A204.1 (cell line): ENCODE results near the gene EXOC6.
"Not testable (repeated sequence)": the region's sequence is repeated elsewhere in the genome, so short reads cannot be mapped to it uniquely, and the experiment has no call there.

ENCODE experiments used
- FAIRE-seq: peaks from 2 replicates; lab custom pipeline; 2012; peaks lifted over from hg19 to GRCh38; lab: Jason Lieb, UNC

Gene EXOC6

DNA sequence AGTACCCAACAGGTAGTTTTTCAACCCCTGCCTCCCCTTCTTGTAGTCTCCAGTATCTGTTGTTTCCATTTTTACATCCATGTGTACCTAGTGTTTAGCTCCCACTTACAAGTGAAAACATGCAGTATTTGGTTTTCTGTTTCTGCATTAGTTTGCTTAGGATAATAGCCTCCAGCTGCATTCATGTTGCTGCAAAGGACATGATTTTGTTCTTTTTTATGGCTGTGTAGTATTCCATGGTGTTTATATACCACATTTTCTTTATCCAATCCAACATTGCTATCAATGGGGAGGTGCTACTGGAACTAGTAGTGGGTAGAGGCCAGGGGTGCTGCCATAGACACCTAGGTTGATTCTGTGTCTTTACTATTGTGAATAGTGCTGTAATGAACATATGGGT, 104.3 kb downstream of the EXOC6 start:
- not testable (repeated sequence) for FAIRE-seq

DNA sequence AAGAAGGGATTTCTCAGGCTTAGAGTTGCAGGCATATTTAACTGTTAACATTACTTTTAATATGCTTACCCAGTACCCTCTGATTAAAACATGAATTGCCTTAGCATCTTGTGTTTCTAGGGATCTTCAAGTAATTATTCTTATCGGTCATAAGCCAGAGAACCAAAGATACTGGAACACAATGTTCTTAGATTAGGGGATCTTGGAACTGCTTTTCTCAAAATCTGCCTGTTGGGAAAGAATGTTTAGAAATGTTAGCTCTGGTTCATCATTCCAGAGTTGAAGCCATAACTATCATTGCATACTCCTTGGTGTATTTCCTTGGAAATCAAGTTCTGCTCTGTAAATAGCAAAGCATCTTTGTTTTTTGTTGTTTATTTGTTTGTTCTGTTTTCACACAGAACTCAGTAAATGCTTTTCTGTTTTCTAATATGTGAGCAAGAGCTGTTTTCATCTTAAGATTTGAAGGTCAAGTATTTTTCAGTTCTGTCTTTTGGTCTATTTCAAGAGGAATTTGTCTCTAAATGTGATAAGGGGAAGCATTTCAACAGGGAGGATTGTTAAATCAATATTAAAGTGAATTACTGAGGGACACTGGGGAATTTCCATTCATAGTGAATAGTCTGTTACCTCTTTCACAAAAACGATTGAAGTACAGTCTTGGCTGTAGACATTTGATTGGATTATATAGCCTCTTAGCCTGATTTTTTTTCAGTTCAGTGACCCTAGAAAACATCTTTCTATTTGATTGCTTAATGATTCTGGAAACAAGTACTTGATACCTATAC, 109.1 kb downstream of the EXOC6 start:
- FAIRE-seq: no peak

DNA sequence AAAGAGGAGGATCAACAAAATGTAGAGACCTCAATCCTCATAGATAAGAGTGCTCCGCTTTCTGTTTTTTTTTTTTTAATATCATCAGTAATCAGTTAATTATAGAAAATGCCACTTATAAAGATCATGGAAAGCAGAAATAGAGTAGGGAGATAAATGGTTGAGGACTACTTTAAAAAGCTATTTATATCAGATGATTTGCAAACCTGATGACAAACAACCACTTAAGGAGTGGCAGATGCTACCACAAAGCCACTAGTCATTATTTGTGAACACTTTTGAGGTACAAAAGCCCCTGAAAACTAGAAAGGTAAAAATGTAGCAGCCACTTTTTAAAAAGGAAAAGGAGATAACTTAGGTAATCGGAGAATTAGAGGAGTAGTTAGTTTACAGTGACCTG, 113.3 kb downstream of the EXOC6 start:
- no peak for FAIRE-seq

DNA sequence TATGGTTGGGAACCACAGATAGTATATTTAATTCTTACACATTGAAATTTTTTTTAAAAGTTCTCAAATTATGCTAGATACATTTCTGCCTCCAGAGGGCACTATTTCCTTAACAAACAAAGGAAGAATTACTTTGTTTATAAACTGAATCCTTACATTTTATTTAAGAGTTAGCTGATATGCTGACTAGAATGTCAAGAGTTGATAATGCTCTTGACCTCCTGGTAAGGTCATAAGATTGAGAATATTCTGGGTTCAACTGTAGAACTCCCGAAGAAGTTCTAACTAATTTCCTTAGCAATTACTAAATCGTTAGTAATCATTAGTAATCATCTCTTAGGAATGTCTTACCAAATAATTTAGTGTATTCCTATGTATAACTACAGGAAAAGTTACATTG, 117.0 kb downstream of the EXOC6 start:
- peak; percentile 98 for FAIRE-seq

DNA sequence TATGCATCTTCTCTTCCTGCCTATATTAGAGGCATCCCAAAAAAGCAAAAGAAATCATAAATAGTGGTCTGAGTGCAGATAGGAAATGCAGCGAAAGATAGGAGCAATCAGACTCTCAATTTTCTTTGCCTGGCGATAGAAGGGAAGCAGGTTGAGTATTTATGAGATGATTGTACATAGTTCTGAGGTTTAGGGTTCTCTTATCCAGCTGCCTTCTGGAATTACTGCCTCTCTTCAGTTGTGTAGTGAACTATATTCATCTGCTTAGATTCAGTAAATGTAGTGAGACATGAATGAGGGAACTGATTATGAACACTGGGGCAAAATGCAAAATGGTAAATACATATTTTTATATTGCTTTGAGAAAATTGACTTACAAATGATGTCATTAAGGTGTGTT, 119.3 kb downstream of the EXOC6 start:
- no peak for FAIRE-seq

DNA sequence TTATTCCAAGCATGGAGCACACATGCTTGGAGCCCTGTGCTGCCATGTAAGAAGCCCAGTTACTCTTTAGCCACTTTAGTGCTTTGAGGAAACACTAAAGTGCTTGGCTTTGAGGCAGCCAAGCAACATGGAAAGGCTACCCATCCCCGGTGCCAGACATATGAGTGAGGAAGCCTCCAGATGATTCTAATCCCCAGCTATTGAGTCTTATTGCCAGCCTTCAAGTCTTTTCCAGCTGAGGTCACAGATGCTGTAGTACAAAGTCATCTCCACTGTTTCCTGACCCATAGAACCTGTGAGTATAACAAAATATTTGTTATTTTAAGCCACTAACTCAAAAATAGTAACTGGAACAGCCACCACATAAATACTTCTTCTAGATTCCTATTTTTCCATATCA, 120.8 kb downstream of the EXOC6 start:
- FAIRE-seq: no peak

DNA sequence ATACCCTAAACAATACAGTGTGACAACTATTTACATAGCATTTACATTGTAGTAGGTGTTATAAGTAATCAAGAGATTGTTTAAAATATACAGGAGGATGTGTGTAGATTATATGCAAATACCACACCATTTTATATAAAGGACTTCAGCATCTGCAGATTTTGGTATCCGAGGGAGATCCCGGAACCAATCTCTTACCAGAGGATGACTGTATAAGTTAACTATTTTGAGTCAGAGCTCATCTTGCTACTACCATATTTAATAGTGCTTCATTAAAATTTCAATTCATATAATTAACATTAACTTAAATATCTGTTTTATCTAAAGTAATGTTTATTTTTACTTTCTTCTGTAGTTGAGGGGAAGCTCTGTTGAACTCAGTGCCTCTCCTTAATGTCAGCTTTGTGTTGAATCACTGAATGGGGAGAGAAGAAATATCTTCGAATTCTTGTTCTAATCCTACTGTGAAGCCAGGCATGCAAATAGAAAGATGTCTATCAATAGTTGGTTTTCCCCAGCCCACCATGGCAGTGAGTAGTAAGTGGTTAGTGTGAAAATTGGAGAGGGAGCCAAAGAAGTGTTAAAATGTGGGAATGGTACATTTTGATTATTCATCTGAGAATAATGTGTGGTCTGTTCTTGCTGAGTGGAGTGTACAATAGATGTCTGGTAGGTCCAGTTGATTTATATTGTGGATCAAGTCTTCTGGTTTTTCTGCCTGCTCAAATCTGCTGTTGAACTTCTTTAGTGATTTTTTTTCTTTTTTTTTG, 122.2 kb downstream of the EXOC6 start:
- FAIRE-seq: no peak

DNA sequence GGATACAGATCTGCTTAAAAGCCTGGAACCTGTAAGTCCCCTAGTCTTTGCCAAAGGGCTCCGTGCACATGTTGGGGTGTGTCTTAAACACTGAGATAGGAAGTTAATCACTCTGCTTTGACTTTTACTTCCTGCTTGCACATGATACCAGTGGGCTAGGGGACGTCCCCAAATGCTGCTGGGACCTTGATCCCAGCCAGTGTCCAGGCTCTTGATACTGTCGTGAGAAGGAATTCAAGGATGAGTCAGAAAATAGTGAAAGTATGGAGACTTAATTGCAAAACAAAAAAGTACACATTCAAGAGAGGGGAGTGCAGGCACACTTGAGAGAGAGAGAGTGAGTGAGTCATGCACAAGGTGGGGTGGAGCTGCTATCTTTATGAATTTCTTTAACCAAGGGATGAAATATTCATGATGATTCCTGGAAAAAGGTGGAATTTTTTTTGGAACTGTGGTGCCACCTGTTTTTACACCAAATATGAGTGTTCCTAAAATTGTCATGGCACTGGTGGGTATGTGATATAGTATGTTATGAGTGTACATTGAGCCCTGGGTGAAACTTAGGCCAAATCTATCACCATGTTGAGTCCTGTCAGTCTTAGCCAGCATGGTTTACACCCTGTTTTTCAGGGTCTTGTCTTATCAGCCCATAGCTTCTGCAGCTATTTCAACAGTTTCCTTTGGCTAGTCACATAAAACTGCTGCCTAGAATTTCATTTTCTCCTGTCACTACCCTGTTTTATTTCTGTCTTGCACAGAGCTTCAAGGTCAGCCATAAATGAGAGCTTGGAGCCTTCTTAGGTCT, 123.9 kb downstream of the EXOC6 start:
- FAIRE-seq: no peak

DNA sequence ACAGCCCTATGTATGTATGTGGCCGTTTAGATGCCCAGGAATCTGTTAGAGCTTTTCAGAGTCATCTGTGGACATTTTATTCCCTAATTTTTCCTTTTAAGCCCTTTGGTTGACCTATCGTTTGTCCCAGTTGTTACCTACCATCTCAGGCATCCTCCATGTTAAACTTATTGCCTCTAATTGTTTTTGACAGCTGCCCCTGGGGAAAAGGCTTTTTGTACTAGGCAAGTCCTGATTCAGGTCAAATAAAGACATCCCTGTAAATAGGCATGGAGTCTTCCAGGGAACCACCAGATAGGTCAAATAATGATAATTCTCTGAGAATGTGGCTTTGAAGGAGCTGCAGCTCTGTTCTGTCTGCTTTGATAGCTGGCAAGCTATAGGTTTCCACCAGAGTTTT, 124.6 kb downstream of the EXOC6 start:
- no peak for FAIRE-seq

DNA sequence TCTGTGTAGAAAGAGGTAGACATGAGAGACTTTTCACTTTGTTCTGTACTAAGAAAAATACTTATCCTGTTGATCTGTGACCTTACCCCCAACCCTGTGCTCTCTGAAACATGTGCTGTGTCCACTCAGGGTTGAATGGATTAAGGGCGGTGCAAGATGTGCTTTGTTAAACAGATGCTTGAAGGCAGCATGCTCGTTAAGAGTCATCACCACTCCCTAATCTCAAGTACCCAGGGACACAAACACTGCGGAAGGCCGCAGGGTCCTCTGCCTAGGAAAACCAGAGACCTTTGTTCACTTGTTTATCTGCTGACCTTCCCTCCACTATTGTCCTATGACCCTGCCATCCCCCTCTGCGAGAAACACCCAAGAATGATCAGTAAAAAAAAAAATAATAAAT, 128.0 kb downstream of the EXOC6 start:
- FAIRE-seq: not testable (repeated sequence)

DNA sequence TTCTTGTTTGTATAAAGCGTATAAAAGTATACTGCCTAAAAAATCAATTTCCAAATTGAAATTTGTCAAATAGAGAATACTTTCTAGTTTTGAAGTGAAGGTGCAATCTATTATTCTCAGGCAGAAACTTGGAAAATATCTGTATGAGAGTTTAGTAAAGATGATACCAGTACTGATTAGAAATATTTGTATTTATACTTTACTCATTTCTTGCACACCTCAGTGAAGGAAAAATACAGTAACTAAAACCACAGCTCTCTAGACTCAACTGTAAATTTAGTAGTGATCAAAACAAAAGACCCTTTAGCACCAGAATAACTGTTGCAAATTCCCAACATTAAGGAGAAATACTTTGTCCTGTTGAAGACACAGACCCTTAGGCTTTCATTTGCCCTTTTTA, 140.9 kb downstream of the EXOC6 start:
- no peak for FAIRE-seq

DNA sequence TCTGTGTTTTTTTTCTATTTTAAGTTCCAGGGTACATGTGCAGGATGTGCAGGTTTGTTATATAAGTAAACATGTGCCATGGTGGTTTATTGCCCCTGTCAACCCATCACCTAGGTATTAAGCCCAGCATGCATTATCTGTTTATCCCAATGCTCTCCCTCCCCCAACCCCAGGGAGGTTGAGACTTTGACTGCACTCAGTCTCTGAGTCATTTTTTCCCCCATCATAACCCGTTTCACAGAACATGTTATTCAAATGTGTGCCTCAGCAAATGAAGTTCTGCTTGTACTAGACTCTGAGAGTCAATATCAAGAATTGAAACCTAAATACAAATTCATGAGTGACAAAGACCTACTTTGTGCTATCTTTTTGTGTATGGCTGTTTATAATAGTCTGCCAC, 142.3 kb downstream of the EXOC6 start:
- no peak for FAIRE-seq

DNA sequence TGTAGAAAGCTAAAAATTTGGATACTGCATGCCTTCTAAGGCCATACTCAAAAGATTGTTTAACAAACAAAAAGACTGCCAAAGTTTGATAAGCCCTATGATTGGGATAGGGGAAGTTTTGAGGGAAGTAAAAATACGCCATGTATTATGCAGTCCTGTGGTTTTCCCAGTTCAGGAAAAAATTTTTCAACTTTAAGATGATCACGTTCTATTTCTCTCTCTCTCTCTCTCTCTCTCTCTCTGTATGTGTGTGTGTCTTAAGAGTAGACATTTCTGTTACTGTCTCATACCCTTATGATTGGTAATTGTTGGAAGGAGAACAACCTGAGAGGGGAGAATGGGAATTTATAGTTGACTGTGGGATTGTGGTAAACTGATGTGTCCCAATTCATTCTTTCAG, 143.2 kb downstream of the EXOC6 start:
- no peak for FAIRE-seq

DNA sequence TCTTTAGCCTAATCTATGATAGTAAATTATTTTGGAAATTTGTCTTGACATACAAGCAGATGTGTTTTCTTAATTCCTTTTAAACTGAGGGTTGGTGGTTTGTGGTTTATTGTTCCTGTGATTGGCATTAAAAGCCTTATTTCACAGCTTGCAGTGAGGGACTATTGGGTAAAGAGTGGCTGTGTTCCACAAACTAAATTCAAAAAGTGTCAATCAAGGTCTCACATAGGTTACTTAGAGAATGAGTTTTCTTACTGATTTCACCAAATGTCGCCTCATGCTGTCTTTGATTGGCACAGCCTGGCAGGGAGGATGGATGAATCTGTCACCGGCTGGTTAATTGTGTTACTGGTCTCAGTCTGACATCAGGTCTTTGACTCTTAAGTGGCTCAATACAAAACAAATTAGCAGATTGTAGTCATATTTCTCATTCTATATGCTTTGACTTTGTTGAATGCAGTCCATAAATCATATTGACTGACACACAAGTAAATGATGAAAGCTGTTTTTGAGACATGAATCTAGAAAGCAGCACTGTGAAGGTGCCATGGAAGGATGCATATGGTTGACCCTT, 145.5 kb downstream of the EXOC6 start:
- no peak for FAIRE-seq

DNA sequence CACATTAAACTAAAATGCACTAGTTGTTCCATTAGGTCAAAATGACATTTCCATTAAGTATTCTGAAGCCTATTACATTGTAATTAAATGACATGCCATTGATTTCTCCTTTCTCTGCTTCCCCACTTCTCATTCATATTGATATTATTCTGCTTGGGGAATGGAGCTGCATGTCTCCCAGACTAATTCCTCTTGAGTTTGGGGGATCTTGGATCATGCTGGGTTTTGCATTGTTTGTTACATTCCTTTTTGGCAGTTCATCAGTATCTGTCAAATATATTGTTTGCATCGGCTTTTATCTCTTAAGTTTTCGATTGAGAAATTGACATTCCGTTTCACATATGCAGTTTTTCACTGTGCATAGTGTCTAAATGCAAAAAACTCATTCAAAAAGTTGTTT, 147.2 kb downstream of the EXOC6 start:
- no peak for FAIRE-seq

DNA sequence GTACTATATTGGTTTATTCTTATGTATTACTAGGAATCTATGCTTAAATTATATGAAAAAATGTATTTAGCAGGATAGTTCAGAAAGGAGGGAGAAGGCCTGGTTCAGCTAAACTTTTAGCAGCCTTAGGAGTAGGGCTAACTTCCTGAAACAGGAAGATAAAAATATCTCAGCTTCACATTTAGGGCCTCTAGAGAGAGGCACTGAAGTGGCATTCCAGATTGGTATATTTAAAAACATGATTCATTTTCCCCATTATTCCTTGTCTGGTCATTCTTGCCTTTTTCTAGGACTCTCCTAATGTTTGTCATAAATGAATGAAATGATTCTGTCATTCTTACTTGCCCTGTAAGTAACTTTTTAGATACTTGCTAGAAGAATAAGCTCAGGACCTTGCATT, 149.3 kb downstream of the EXOC6 start:
- FAIRE-seq: no peak

DNA sequence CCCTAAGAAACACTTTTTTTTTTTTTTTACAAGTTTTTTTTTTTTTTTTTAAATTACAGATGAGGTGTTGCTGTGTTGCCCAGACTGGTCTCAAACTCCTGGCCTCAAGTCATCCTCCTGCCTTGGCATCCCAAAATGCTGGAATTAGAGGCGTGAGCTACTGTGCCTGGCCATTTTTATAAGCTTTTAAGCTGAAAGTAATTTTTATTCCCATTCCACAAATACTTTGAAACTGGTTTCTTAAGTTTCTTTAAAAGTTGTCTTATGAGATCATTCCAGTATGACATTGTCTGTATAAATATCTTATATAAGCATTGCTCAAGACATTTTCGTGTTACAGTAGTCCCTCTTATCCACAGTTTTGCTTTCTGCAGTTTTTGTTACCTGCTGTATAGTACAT, 150.9 kb downstream of the EXOC6 start:
- FAIRE-seq: no peak

DNA sequence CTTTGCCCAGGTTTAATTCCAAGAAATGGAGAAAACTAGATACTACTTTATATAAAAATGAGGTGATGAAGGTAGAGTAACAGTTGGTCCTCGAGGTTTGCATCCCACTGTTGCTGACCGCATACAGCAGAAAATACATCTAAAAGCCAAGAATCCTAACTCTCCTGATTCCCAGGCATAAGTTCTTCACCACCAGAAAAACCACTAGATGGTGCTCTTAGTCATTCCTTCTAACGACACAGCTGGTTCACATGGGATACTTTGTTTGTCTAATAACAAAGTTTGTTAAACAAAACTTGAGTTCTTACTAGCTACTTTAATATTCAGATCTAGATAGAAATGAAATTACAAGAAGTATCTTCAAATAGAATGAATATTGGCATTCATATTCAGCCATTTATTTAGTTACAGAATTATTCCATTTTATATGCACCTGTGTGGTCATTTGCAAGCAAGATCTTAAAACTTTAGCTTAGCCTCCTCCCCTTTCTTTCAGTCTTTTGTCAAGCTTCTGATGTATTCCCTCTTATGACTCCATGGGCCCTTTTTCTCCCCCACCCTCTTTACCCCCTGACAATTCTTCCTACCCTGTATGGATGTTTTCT, 158.2 kb downstream of the EXOC6 start:
- FAIRE-seq: peak; percentile 97

DNA sequence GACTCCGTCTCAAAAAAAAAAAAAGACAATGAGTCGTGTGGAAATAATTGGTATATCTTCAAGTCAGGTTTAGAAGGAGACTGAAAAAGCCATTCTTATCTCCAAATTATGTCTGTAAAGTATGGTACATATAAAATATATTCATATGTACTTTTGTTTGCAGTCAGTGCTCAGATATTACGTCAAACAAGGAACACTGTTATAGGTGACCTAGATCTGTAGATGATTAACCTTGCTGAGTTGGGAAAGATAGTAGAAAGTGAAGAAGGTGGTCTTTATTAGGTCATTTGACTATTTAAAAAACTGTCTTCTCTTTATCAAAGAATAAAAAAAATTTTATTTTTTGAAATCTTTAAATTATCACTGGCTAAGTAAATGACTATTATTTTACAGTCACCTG, 167.4 kb downstream of the EXOC6 start:
- FAIRE-seq: no peak

DNA sequence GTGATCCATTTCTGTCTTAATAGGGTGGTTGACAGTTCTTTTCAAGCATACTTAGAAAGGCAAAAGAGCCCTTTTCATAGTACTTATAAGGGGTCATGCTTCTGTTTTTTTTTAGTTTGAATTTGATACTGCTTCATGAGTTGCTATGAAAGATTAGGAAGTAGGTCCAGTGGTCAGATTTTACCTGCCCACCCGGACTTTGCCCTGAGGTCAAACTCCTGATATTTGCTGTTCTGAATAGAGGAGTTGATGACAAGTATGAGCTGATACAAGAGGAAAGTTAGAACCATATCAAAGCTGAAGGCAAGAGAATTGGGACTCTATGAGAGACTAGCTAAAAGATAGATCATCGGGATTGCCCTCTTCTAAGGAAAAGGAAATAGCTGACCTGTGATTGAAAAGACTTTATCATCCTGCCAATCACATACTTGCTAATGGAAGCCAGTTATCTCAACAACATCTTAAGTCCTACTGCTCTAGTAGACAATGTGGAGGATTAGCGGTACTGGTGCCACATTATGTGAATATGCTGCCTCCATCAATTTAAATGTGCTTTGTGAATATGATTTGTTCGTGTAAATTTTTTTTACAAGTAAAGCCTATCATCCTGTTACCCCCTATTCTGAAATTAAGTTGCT, 174.8 kb downstream of the EXOC6 start:
- FAIRE-seq: no peak

DNA sequence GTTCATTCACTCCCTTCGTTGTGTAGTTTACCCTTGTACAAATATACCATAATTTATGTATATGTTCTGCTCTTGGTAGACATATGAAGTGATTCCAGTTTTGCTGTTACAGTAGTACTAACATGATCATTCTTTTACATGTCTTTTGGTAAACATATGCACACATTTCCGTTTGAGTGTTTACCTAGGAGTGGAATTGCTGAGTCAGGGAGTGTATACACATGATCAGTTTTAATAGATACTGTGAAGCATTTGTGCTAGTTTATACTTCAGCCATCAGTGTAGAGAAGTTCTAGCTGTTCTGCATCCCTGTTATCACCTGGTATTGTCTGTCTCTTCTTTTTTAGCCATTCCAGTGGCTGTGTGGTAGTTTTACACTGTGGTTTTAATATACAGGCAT, 177.8 kb downstream of the EXOC6 start:
- FAIRE-seq: no peak

DNA sequence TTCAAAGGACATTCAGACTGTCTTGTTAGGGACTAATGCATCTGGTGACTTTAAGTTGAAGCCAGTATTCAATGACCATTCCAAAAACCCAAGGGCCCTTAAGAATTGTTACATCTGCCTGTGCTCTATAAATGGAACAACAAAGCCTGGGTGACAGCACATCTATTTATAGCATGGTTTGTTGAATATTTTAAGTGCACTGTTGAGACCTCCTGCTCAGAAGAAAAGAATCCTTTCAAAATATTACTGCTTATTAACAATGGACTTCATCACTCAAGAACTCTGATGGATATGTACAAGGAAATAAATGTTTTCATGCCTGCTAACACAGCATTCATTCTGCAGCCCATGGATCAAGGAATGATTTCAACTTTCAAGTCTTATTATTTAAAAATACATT, 179.2 kb downstream of the EXOC6 start:
- FAIRE-seq: no peak
